K562 (cell line): ENCODE data around the gene HINT2. TPM values are rescaled to one million over a fixed set of nuclear protein-coding genes. Genes with fewer than 3 reads are reported as not detected.

Source experiments
- ATAC-seq: fragments of 200-7000 bp; cut with Tn5 transposase; 3 replicates; pipeline ENCODE4 v1.9.1; 2020; ENCODE audit warnings: moderate library complexity
- Bru-seq: library from RNA; stranded (reverse); fragments of 400-500 nt; gene quantifications from one replicate; lab custom pipeline; 2021; lab: Mats Ljungman, UMichigan
- BruChase-seq, 2 experiments: library from RNA; stranded (reverse); fragments of 400-500 nt; gene quantifications; one replicate each; lab custom pipeline; 2021; lab: Mats Ljungman, UMichigan
- BruUV-seq: library from RNA; stranded (reverse); fragments of 400-500 nt; replicated peaks from 2 replicates; lab custom pipeline; 2021; lab: Mats Ljungman, UMichigan
- CTCF ChIA-PET: fragments of 300-600 bp; formaldehyde crosslinking; extraction: SDS; loops from one replicate; lab custom pipeline; 2021; ENCODE audit warnings: low intra/inter-chr PET ratio; lab: Yijun Ruan, JAX
- POLR2A ChIA-PET: fragments of 300-600, 350-650 bp; sonication (Branson Sonifier 250); formaldehyde crosslinking; extraction: SDS; loops from one replicate; lab custom pipeline; 2021; ENCODE audit warnings: antibody characterized with exemption, inconsistent platforms; lab: Yijun Ruan, JAX
- DNase-seq, 4 experiments: peaks; one replicate each; pipeline versions ENCODE4 v3.0.0 to v3.0.0-alpha.2; 2011 to 2018; ENCODE audit warnings: low spot score in 3 of 4, mixed read lengths in 3 of 4; ENCODE audit errors: extremely low read depth in 1 of 4
- FAIRE-seq: peaks from 2 replicates; lab custom pipeline; 2011; peaks lifted over from hg19 to GRCh38; lab: Jason Lieb, UNC
- H2AFZ ChIP-seq: 2 replicates; pipeline ENCODE4 v1.6.0; 2011; ENCODE audit warnings: low read depth, low read length, control low read depth, inconsistent platforms
- H3K27ac ChIP-seq: fragments of 200-600 bp; 3 replicates; pipeline ENCODE4 v1.8.0; 2011; ENCODE audit warnings: low read depth, mild to moderate bottlenecking, control low read depth, inconsistent platforms, low read length, moderate library complexity, mixed read lengths; ENCODE audit errors: extremely low read depth
- H3K27me3 ChIP-seq, 2 experiments: fragments of 300-600 bp in 1 of 2; 2 replicates in 1 of 2; 3 replicates in 1 of 2; pipeline versions ENCODE4 v1.6.0 to v1.8.0; 2011; ENCODE audit warnings: inconsistent platforms in 2 of 2, low read length in 2 of 2, mild to moderate bottlenecking in 1 of 2, mixed read lengths in 1 of 2, moderate library complexity in 1 of 2; ENCODE audit not compliant: control insufficient read depth in 2 of 2, insufficient read depth in 2 of 2
- H3K36me3 ChIP-seq: fragments of 300-600 bp; 3 replicates; pipeline ENCODE4 v1.8.0; 2011; ENCODE audit warnings: mild to moderate bottlenecking, low read length, inconsistent platforms; ENCODE audit not compliant: control insufficient read depth, insufficient read depth
- H3K4me1 ChIP-seq, 2 experiments: fragments of 200-600 bp in 1 of 2; replicated peaks in 1 of 2; 2 replicates in 1 of 2; 3 replicates in 1 of 2; pipeline versions ENCODE4 v1.5.1 to v1.8.0; 2011; ENCODE audit warnings: inconsistent platforms in 2 of 2, low read length in 2 of 2, mild to moderate bottlenecking in 1 of 2, mixed read lengths in 1 of 2, moderate library complexity in 1 of 2; ENCODE audit not compliant: control insufficient read depth in 2 of 2, insufficient read depth in 2 of 2
- H3K4me2 ChIP-seq: 2 replicates; pipeline ENCODE4 v1.6.1; 2011; ENCODE audit warnings: low read length, control low read depth, inconsistent platforms, mixed read lengths; ENCODE audit not compliant: insufficient read depth
- H3K4me3 ChIP-seq: fragments of 200-600 bp; sonication (generic), shearing (Covaris generic); 2 replicates; pipeline ENCODE4 v1.5.1; 2016; ENCODE audit warnings: control low read depth, inconsistent platforms
- H3K79me2 ChIP-seq: fragments of 200-600 bp; 3 replicates; pipeline ENCODE4 v1.8.0; 2011; ENCODE audit warnings: low read length, inconsistent platforms; ENCODE audit not compliant: control insufficient read depth, insufficient read depth
- H3K9ac ChIP-seq, 2 experiments: 2 replicates each; pipeline versions ENCODE4 v1.6.0 to v1.6.1; 2011; ENCODE audit warnings: low read depth in 2 of 2, low read length in 2 of 2, control low read depth in 1 of 2, inconsistent platforms in 1 of 2, mild to moderate bottlenecking in 1 of 2, mixed read lengths in 1 of 2; ENCODE audit not compliant: insufficient read depth in 1 of 2
- H3K9me1 ChIP-seq: one replicate; pipeline ENCODE4 v1.6.0; 2011; ENCODE audit warnings: inconsistent platforms, mild to moderate bottlenecking, low read length, moderate library complexity; ENCODE audit not compliant: control insufficient read depth, insufficient read depth
- H3K9me3 ChIP-seq: replicated peaks from 2 replicates; pipeline ENCODE4 v1.5.1; 2011; ENCODE audit warnings: low read depth, low read length, inconsistent platforms; ENCODE audit not compliant: control insufficient read depth, insufficient read depth
- H4K20me1 ChIP-seq: replicated peaks from 2 replicates; pipeline ENCODE4 v1.6.1; 2011; ENCODE audit warnings: low read length, inconsistent platforms, mixed read lengths; ENCODE audit not compliant: control insufficient read depth, insufficient read depth
- CBX1 ChIP-seq: sonication (generic); IDR thresholded peaks from 2 replicates; pipeline ENCODE4 v1.6.1; 2016; ENCODE audit warnings: antibody characterized with exemption, low read depth, mild to moderate bottlenecking
- E2F3 ChIP-seq: fragments of 250-450 bp; sonication (Bioruptor Pico); IDR thresholded peaks from 2 replicates; pipeline ENCODE4 v1.4.0; 2020; ENCODE audit warnings: mild to moderate bottlenecking
- HDGF ChIP-seq: fragments of 450-650 bp; IDR thresholded peaks from 2 replicates; pipeline ENCODE4 v1.6.1; 2016
- MCM3 ChIP-seq: fragments of 450-650 bp; IDR thresholded peaks from 2 replicates; pipeline ENCODE4 v1.6.1; 2016
- WGBS: fragments of 100-300 bp; shearing (Covaris generic); methylation state at CpG from one replicate; pipeline ENCODE4 v1.1.6; 2016; ENCODE audit warnings: low coverage, mixed read lengths; ENCODE audit not compliant: insufficient coverage; ENCODE audit errors: missing lambda C conversion rate; 5-methylcytosine and 5-hydroxymethylcytosine counted together
- in situ Hi-C: fragments of 300-500 bp; cut with MboI; formaldehyde crosslinking; loops from 4 replicates; pipeline ENCODE4 v1.15.0; 2018; ENCODE audit warnings: inconsistent platforms, mixed read lengths
- intact Hi-C: fragments of 100-400 bp; cut with micrococcal nuclease; formaldehyde crosslinking; loops from 2 replicates; pipeline ENCODE4 v1.14.2; 2022
- long read RNA-seq, 3 experiments: library from polyadenylated mRNA in 2 of 3; library from RNA in 1 of 3; unstranded in 2 of 3; stranded (forward) in 1 of 3; transcript quantifications; one replicate each; pipeline ENCODE4 v2.0.0, GENCODE V29; 2019 to 2022
- polyA minus RNA-seq, 3 experiments: library from RNA; depleted of rRNA, polyadenylated mRNA; stranded (reverse); fragments of >200 nt; gene quantifications; 2 replicates each; pipeline ENCODE4 v1.2.3, GENCODE V29; 2011
- polyA plus RNA-seq, 8 experiments: library from polyadenylated mRNA; depleted of rRNA in 4 of 8; stranded (reverse) in 5 of 8; unstranded in 3 of 8; fragments of >200 nt; fragmentation: Nextera tagmentation in 2 of 8; fragmentation: Illumina TruSeq in 1 of 8; extraction: Ambion mirVana in 2 of 8; extraction: Trizol in 1 of 8; gene quantifications; 2 replicates each; pipeline versions ENCODE4 v1.2.1 to v1.2.3, GENCODE V29; 2011 to 2014; ENCODE audit warnings: inconsistent platforms in 1 of 8, missing spikeins in 1 of 8
- total RNA-seq, 7 experiments: library from RNA; depleted of rRNA in 6 of 7; stranded (reverse); fragments of >200 nt in 6 of 7; fragmentation: Illumina TruSeq in 2 of 7; extraction: Trizol in 2 of 7; gene quantifications; 2 replicates each; pipeline versions ENCODE4 v1.2.1 to v1.2.3, GENCODE V29; 2011 to 2021; ENCODE audit warnings: low replicate concordance in 1 of 7
- TF ChIP-seq, protein P1 (sequence below): fragments of 450-650 bp; formaldehyde crosslinking; IDR thresholded peaks from 2 replicates; pipeline ENCODE4 v1.4.0; 2022; ENCODE audit warnings: missing genetic modification characterization
- TF ChIP-seq, protein P2 (sequence below): sonication (generic); IDR thresholded peaks from 2 replicates; pipeline ENCODE4 v1.6.1; 2016
- TF ChIP-seq, protein P3 (sequence below): fragments of 450-650 bp; IDR thresholded peaks from 2 replicates; pipeline ENCODE4 v1.6.1; 2014; ENCODE audit warnings: low read depth, mild to moderate bottlenecking, moderate library complexity, borderline replicate concordance

Gene HINT2
- total RNA-seq (2011; cell fraction: chromatin; rRNA removed; ENCODE audit: low replicate concordance) = 10.9 and 15.4 TPM in 2 replicates
- total RNA-seq (2011; cell fraction: nucleolus; rRNA removed) = 13.8 and 15.5 TPM in 2 replicates
- total RNA-seq (2011; cell fraction: nucleoplasm; rRNA removed) = 11.7 and 11.9 TPM in 2 replicates
- total RNA-seq (2014; rRNA removed) = 39.5 and 65.1 TPM in 2 replicates
- total RNA-seq (2014; rRNA removed; fragmentation: Illumina TruSeq; extraction: Trizol) = 27.9 and 30.3 TPM in 2 replicates
- total RNA-seq (2015; rRNA removed; fragmentation: Illumina TruSeq; extraction: Trizol) = 23.6 and 23.7 TPM in 2 replicates
- 34.2 and 40.5 TPM in 2 replicates for total RNA-seq (2021)
- 27.2 and 33.7 TPM in 2 replicates for polyA plus RNA-seq (2011; rRNA removed)
- polyA plus RNA-seq (2011; cell fraction: cytosol; rRNA removed) = 32.2 and 41.0 TPM in 2 replicates
- polyA plus RNA-seq (2011; cell fraction: nucleus; rRNA removed) = 45.7 and 50.8 TPM in 2 replicates
- polyA plus RNA-seq (2012) = 37.4 and 63.1 TPM in 2 replicates
- polyA plus RNA-seq (2014; fragmentation: Illumina TruSeq; extraction: Trizol) = 33.2 and 35.0 TPM in 2 replicates
- 1 to 10 TPM; 5.6 to 6.2 TPM for polyA plus RNA-seq (2014; fragmentation: Nextera tagmentation; extraction: Ambion mirVana)
- polyA plus RNA-seq (2014; rRNA removed) = 44.1 and 49.9 TPM in 2 replicates
- 6.1 and 8.5 TPM in 2 replicates for polyA minus RNA-seq (2011; rRNA and poly(A)+ RNA removed)
- polyA minus RNA-seq (2011; cell fraction: cytosol; rRNA and poly(A)+ RNA removed) = 4.5 and 6.4 TPM in 2 replicates
- 9.2 and 17.2 TPM in 2 replicates for polyA minus RNA-seq (2011; cell fraction: nucleus; rRNA and poly(A)+ RNA removed)
- percentile 79 among the genes with signal in this experiment for Bru-seq, nascent RNA
- percentile 71 among the genes with signal in this experiment for BruChase-seq, experiment 1, labeled RNA remaining after a 2-hour chase
- BruChase-seq, experiment 2, labeled RNA remaining after a 6-hour chase = percentile 76 among the genes with signal in this experiment
- long read RNA-seq, experiment 1, transcript HINT2-201 (5 exons, 628 nt) = major isoform, 27 of 40 reads
- long read RNA-seq, experiment 1, partial matches to known transcripts = 8 of 40 reads
- long read RNA-seq, experiment 1, other reads (novel, unspliced or antisense) = 1 of 40 reads
- long read RNA-seq, experiment 2, transcript HINT2-201 (5 exons, 628 nt) = major isoform, 23 of 34 reads
- long read RNA-seq, experiment 2, transcript HINT2-202 (4 exons, 734 nt) = minor isoform, 6 of 34 reads
- long read RNA-seq, experiment 2, partial matches to known transcripts = 0 of 34 reads
- long read RNA-seq, experiment 2, other reads (novel, unspliced or antisense) = 3 of 34 reads
- long read RNA-seq, experiment 3, transcript HINT2-201 (5 exons, 628 nt) = major isoform, 26 of 31 reads
- long read RNA-seq, experiment 3, partial matches to known transcripts = 1 of 31 reads
- long read RNA-seq, experiment 3, other reads (novel, unspliced or antisense) = 1 of 31 reads

DNA sequence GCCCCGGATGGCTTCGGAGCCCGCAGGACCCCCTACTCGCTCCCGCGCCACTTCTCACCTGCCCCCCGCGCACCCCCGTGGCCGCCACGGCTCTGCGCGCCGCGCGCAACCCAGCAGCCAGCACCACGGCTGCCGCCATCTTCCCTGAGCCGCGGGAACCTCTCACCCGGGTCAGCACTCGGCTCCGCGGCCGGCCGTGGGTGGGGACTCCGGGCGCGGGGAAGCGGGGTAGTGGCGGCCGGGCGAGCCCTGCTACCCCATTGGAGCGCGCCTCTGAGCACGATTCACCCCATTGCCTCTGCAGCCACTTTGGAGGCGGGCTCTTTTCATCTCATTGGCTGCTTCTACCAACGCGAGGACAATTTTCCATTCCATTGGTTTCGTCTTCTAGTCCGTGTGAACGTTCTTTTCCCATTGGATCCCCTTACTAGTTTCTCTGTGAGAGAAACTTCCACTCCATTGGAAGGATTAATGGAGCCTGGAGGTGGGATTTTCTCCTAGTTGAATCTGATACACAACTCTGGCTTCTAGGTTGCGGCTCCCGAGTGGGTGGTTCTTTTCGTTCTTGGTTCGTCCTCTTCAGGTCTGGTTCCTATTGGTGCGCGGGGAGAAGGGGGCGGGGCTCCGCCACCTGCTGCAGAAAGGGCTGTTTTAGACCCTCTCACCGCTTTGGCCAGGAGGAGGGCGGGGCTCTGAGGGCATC is at the start of gene HINT2:
HINT2 (minus strand) TSS at position 202 of the 703 bp plus-strand sequence; CDS start at position 139, 63 bp downstream.
- in situ Hi-C loops = no loop called here
- BruUV-seq = no TSS peak
- Histone ChIP-seq H3K27me3 (no peaks in the 10 kb centered on the region), H3K9ac (peak within 1 kb of the TSS; percentile 92 to 100), H2AFZ (peak within 1 kb of the TSS; percentile 77), H3K27ac (peak within 1 kb of the TSS; percentile 94), H3K9me1 (peaks cover 4% of the 10 kb centered on the region), H3K9me3 (no peaks in the 10 kb centered on the region; the same call in 1 of the 2 replicates), H4K20me1 (no peaks in the 10 kb centered on the region), H3K79me2 (peaks cover 12% of the 10 kb centered on the region; the same call in 2 of the 3 replicates), H3K36me3 (no peaks in the 10 kb centered on the region), H3K4me3 (peak within 1 kb of the TSS; percentile 66), H3K4me2 (peak within 1 kb of the TSS; percentile 82), H3K4me1 (peaks cover 17 to 31% of the 10 kb centered on the region in 2 experiments)
- POLR2A ChIA-PET = interaction anchor here (0.6 to 1.7 kb wide), 6 partner anchors 13 to 153 kb away, joined by 3 to 7 read pairs (median 4); no protein-coding TSS in a partner anchor
- DNase-seq (peak; percentile 89 to 96 (median 92)), ATAC-seq (peak; percentile 92), FAIRE-seq (peak; percentile 97)
- WGBS = under 1% methylated on average over 35 of the region's 52 CpGs
- intact Hi-C loops = loop anchor here (10.0 kb wide), 2 partner anchors 80 to 150 kb away; partner anchors contain the start of genes ARHGEF39, CREB3 and TLN1
- CTCF ChIA-PET = no interaction called here
- TF ChIP-seq MCM3 = no peak
- TF ChIP-seq, protein P1, sequence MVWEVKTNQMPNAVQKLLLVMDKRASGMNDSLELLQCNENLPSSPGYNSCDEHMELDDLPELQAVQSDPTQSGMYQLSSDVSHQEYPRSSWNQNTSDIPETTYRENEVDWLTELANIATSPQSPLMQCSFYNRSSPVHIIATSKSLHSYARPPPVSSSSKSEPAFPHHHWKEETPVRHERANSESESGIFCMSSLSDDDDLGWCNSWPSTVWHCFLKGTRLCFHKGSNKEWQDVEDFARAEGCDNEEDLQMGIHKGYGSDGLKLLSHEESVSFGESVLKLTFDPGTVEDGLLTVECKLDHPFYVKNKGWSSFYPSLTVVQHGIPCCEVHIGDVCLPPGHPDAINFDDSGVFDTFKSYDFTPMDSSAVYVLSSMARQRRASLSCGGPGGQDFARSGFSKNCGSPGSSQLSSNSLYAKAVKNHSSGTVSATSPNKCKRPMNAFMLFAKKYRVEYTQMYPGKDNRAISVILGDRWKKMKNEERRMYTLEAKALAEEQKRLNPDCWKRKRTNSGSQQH (CRISPR knock-in tag) = no peak
- no peak for TF ChIP-seq E2F3 (CRISPR knock-in tag)
- peak; percentile 61; the same call in 1 of the 2 replicates for TF ChIP-seq CBX1
- TF ChIP-seq, protein P2, sequence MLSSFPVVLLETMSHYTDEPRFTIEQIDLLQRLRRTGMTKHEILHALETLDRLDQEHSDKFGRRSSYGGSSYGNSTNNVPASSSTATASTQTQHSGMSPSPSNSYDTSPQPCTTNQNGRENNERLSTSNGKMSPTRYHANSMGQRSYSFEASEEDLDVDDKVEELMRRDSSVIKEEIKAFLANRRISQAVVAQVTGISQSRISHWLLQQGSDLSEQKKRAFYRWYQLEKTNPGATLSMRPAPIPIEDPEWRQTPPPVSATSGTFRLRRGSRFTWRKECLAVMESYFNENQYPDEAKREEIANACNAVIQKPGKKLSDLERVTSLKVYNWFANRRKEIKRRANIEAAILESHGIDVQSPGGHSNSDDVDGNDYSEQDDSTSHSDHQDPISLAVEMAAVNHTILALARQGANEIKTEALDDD = no peak
- TF ChIP-seq, protein P3, sequence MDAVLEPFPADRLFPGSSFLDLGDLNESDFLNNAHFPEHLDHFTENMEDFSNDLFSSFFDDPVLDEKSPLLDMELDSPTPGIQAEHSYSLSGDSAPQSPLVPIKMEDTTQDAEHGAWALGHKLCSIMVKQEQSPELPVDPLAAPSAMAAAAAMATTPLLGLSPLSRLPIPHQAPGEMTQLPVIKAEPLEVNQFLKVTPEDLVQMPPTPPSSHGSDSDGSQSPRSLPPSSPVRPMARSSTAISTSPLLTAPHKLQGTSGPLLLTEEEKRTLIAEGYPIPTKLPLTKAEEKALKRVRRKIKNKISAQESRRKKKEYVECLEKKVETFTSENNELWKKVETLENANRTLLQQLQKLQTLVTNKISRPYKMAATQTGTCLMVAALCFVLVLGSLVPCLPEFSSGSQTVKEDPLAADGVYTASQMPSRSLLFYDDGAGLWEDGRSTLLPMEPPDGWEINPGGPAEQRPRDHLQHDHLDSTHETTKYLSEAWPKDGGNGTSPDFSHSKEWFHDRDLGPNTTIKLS = peak; percentile 96; the same call in 1 of the 2 replicates
- TF ChIP-seq HDGF = no peak
